GM18907 (cell line): ENCODE results near the gene PGA3.
"Not testable (repeated sequence)": the region's sequence is repeated elsewhere in the genome, so short reads cannot be mapped to it uniquely, and the experiment has no call there.

ENCODE experiments used
- ATAC-seq: cut with Tn5 transposase; IDR thresholded peaks from one replicate; pipeline ENCODE4 v1.9.1; 2021; ENCODE audit warnings: mild to moderate bottlenecking, moderate library complexity; ENCODE audit not compliant: unreplicated experiment

The PGA3 gene

DNA sequence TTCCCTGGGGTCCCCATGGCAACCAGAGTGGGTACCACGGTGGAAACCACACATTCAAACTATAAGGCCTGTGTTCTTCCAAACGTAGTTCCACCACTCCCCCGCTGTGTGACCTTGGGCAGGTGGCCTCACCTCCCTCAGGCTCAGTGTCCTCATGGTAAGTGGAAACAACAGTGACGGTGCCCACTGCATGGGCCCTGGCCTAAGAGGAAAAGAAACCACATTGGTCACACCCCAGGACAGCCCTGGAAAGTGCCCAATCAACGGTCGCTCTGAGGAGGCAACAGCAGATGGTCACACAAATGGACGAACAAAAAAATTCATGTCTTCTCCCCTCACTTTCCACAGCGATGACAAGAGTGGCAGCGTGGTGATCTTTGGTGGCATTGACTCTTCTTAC is 44.8 kb downstream of the PGA3 start:
- ATAC-seq, result not testable (repeated sequence)

DNA sequence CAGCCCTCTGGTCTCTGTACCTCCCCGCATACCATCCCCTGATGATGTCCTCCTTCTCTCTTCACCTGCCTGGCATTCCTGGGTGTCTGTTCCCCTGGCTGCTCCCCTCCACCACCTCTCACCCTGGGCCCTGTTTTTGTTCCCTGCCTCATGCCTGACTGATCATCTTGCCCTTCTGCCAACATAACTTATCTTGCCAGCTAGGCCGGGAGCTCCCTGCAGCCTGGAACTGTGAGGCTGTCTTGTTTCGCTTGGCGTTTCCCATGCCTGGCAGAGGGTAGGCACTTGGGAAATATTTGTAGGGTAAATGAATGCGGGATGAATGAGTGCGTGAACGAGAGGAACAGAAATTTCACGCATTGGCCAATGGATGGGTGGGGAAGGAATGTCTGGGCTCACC is 45.9 kb downstream of the PGA3 start:
- not testable (repeated sequence) for ATAC-seq

DNA sequence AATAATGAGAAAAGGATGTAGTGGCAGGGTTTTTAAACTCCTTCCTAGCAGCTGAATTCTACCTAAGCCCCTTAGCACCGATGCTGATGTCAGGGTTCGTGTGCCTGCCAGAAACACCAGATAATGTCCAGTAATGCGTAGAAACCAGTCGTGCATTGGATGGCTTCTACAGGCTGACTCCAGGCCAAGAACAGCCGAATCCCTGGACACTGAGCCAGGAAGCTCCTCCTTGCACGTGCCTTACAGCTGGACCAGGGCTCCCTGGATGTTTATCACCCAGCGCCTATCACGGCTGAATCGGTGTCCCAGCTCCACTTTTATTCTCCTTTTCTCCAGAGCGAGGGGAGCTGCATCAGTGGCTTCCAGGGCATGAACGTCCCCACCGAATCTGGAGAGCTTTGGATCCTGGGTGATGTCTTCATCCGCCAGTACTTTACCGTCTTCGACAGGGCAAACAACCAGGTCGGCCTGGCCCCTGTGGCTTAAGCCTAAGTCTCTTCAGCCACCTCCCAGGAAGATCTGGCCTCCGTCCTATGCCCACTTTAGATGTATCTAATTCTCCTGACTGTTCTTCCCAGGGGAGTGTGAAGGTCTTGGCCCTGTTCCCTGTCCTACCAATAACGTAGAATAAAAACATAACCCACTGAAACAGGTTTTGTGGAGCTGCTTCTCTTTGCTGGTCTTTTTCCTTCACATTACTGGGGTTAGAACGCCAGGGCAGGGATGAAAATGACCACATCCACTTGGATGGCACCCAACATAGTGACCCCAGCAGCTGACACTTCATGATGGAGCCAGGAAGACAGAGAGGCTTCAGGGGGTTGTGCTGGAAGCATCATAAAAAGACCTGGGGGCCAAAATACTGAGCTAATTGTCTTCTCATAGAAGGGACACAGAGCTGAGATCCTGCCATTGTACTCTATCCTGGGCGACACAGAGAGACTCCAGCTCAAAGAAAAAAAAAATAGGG is 47.8 kb downstream of the PGA3 start:
- not testable (repeated sequence) for ATAC-seq

DNA sequence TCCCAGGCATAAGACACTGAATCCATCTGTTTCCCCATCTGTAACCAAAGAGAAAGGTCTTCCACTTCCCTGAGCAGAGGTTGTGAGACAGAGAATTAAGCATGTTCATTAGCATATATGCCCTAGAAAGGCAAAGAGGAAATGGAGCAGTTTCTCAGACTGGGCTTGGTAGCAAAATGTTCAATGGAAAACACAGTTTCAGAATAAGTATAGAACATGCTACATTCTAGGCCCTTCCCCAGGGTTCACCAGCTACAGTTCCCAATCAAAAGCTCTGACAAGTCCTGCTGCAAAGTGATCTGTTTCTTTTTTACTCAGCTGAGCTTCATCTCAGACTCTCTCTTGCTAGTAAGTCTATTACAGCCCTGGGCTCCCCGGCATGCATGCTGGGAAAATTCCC is 49.0 kb downstream of the PGA3 start:
- not testable (repeated sequence) for ATAC-seq

DNA sequence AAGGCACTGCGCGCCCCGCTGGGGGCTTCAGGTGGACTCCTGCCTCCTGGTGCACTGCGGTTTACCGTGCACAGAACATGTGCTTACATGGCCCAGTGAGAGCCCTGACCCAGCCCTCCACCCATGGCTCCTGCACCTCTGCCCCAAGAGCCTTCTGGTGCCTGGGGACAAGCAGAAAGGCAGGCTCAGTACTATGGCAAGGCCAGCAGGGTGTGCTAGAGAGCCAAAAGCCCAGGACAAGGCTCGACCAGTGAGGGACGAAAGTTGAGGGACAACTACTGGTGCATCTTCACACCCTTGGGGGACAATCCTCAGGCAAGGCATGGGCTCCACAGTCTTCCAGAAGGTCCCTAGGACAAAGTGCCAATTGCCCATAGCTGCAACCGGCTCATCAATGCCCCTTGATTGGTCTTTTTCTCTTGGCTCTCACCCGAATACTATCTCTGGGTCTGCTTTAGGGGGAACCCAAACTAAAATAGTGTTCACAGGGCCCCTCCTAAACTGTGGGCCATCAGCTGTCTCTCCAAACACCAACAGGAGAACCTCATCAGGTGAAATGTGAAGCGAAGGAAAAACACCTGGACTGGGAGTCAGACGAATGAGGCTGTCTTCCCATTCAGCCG is 51.2 kb downstream of the PGA3 start:
- no peak for ATAC-seq

DNA sequence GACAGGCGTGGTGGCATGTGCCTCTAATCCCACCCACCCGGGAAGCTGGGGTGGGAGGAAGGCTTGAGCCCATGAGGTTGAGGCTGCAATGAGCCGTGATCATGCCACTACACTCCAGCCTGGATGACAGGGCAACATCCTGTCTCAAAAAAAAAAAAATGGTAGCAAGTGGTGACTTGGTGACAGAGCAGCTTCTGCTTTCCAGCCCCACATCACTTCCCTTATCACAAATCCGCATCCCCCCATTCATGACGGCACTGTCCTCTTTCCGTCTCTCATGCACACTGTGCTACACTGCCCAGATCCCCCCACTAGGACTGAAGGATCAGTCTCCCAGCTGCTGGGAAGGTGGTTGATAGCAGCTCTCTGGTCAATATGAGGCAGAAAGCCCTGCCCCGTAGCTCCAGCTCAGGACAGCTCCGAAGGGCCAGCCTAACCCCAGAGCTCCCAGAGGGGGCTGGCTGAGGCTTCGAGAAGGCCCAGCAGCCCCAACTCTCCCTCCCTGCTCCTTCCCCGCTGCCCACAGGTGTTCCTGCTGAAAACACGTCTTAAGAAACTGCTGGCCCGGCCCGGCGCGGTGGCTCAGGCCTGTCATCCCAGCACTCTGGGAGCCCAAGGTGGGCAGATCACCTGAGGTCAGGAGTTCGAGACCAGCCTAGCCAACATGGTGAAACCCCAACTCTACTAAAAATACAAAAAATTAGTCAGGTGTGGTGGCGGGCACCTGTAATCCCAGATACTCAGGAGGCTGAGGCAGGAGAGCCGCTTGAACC is 53.6 kb downstream of the PGA3 start:
- ATAC-seq, result no peak

DNA sequence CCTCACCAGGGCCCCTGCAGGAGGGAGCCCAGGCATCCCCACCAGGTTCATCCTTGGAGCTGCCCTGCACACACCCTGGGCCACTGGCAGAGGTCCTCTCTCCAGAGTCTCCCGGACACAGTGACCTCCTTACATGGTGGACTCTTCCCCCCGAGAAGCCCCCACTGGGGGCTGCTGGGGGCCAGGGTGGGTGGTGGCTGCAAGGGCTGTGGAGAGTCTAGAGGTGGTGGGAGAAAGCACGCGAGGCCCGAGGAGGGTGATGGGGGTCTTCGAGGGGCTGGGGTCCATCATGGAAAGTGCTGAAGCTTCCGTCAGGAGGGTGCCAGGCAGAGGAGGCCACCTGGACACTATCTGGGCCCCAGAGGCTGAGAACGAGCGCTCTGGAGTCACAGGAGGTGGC is 55.2 kb downstream of the PGA3 start:
- ATAC-seq, result no peak

DNA sequence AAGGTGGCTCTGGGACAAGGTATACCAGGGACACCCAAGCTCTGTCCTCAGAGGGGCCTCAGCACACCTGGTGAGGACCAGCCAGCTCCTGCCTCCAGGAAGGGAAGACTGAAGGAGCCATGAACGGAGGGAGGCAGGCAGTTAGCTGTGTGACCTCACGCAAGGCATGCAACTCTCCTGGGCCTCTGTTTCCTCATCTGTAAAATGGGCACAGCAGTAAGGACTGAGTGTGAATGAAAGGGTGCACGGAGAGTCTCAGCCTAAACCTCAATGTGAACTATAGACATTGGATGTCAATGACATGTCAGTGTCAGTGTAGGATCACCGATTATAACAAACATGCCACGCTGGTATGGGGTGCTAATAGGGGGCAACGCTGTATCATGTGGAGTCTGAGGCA is 56.0 kb downstream of the PGA3 start:
- ATAC-seq, result no peak
